Bronchial epithelial cell (primary cell): Measurements from ENCODE around the gene WDTC1. TPM values are rescaled to one million over a fixed set of nuclear protein-coding genes. Genes with fewer than 3 reads are reported as not detected.

ENCODE experiments used
- DNase-seq: peaks from one replicate; pipeline ENCODE4 v3.0.0-alpha.2; 2010; ENCODE audit warnings: low read depth
- FAIRE-seq: peaks from 2 replicates; lab custom pipeline; 2011; peaks lifted over from hg19 to GRCh38; lab: Jason Lieb, UNC
- H3K27me3 ChIP-seq: 2 replicates; pipeline ENCODE4 v1.5.1; 2011; ENCODE audit warnings: low read length; ENCODE audit not compliant: control insufficient read depth, insufficient read depth
- H3K36me3 ChIP-seq: 2 replicates; pipeline ENCODE4 v1.5.1; 2011; ENCODE audit warnings: low read length; ENCODE audit not compliant: control insufficient read depth, insufficient read depth
- H3K4me3 ChIP-seq: 2 replicates; pipeline ENCODE4 v1.5.1; 2011; ENCODE audit warnings: mild to moderate bottlenecking, low read depth, low read length, control low read depth
- total RNA-seq: library from RNA; depleted of rRNA; stranded (reverse); fragments of >200 nt; gene quantifications from 2 replicates; pipeline ENCODE4 v1.2.1, GENCODE V29; 2014
- TF ChIP-seq, protein P1 (sequence below): IDR thresholded peaks from 2 replicates; pipeline ENCODE4 v1.5.1; 2011; ENCODE audit warnings: mild to moderate bottlenecking, moderate library complexity, low read length, control low read depth, inconsistent platforms; ENCODE audit not compliant: insufficient read depth, severe bottlenecking

Gene WDTC1
- total RNA-seq, 1 donor from 2014 or later, result 13.4 TPM

DNA sequence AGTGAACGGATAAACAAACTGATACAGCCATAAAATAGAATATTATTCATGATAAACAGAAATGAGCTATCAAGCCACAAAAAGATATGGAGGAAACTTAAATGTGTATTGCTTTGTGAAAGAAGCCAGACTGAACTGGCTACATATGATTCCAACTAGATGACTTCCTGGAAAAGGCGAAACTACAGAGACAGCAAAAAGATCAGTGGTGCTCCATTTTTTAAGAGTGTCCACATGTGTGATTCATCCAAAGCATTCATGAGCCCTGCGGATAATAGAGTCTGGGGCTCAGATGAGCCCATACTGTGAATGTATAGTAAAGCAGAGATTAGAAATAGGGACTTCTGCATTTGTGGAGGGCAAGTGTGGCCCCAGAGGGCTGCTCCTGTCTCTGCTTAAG lies 79.7 kb downstream of the WDTC1 start:
- FAIRE-seq (no peak), DNase-seq (no peak)
- Histone ChIP-seq H3K4me3 (no peak overlapping the region), H3K36me3 (no peaks in the 10 kb centered on the region), H3K27me3 (no peaks in the 10 kb centered on the region)
- TF ChIP-seq, protein P1, sequence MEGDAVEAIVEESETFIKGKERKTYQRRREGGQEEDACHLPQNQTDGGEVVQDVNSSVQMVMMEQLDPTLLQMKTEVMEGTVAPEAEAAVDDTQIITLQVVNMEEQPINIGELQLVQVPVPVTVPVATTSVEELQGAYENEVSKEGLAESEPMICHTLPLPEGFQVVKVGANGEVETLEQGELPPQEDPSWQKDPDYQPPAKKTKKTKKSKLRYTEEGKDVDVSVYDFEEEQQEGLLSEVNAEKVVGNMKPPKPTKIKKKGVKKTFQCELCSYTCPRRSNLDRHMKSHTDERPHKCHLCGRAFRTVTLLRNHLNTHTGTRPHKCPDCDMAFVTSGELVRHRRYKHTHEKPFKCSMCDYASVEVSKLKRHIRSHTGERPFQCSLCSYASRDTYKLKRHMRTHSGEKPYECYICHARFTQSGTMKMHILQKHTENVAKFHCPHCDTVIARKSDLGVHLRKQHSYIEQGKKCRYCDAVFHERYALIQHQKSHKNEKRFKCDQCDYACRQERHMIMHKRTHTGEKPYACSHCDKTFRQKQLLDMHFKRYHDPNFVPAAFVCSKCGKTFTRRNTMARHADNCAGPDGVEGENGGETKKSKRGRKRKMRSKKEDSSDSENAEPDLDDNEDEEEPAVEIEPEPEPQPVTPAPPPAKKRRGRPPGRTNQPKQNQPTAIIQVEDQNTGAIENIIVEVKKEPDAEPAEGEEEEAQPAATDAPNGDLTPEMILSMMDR, result no peak

DNA sequence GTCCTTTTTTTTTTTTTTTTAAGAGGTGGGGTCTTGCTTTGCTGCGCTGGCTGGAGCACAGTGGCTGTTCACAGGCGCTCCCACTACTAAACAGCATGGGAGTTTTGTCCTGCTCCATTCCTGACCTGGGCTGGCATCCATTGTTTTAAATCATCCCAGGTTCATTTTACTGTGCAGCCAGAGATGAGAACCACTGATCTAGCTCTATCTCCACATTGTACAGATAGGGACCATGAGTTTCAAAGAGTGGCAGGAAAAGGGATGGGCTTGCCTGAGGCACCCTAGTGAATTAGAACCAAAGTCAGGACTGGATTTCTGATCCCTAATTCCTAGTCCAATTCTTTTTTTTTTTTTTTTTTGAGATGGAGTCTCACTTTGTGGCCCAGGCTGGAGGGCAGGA lies 80.3 kb downstream of the WDTC1 start:
- Histone ChIP-seq H3K4me3 (no peak overlapping the region), H3K36me3 (no peaks in the 10 kb centered on the region), H3K27me3 (no peaks in the 10 kb centered on the region)
- no peak for DNase-seq
- FAIRE-seq, result no peak
- TF ChIP-seq, protein P1, result no peak

DNA sequence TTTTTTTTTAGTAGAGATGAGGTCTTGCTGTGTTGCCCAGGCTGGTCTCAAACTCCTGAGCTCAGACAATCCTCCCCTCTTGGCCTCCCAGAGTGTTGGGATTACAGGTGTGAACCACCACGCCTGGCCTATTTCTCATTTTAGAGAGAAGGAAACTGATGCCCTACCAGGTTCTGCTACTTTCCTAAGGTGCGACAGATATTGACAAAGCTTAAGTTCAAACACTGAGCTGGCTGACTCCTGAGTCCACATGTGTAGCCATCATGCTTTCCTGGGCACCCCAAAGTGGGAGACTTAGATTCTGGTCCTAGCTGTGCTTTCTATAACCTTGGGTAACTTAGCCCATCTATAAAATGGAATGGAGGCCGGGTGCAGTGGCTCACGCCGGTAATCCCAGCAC lies 82.4 kb downstream of the WDTC1 start:
- FAIRE-seq (no peak), DNase-seq (no peak)
- no peaks in the 10 kb centered on the region for H3K36me3 ChIP-seq
- TF ChIP-seq, protein P1, result no peak
- H3K27me3 ChIP-seq, result no peaks in the 10 kb centered on the region
- no peak overlapping the region for H3K4me3 ChIP-seq

DNA sequence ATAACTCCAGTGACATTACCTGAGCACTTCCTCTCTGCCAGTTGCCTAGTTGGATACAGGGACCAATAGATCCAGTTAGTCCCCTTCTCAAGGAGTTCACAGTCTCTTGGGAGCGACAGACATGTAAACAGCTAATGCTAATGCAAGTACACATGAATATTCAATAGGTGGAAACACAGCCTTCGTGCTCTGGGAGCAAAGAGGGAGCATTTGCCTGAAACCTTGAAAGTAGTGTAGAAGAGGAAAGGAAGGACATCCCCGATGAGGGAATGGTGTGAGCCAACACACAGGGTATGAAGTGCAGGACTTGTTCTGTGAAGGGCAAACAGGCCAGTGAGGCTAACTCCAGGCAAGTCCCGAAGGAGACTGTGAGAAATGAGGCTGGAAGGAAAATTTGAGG lies 83.7 kb downstream of the WDTC1 start:
- no peak overlapping the region for H3K4me3 ChIP-seq
- TF ChIP-seq, protein P1, result no peak
- DNase-seq (no peak), FAIRE-seq (no peak)
- no peaks in the 10 kb centered on the region for H3K27me3 ChIP-seq
- no peaks in the 10 kb centered on the region for H3K36me3 ChIP-seq

DNA sequence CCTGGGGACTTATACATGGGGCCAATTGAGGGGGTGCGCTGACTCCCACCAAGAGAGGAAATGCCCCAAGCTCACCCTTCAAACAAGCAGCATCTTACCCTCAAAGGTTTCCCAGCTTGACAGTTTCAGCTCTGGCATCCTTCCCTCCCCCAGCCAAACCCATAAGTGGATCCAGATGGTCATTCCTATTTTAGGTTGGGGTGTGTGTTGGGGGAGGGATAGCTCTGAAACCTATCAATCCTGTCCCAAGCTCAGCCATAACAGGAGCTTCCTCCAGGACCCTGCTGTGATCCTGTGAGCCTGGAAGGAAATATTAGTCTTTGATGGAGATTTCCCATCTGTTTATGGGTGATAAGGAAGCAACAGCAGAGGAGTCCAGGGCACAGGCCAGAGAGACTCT lies 84.2 kb downstream of the WDTC1 start:
- Histone ChIP-seq H3K4me3 (no peak overlapping the region), H3K36me3 (no peaks in the 10 kb centered on the region), H3K27me3 (no peaks in the 10 kb centered on the region)
- FAIRE-seq (no peak), DNase-seq (no peak)
- TF ChIP-seq, protein P1, result no peak

DNA sequence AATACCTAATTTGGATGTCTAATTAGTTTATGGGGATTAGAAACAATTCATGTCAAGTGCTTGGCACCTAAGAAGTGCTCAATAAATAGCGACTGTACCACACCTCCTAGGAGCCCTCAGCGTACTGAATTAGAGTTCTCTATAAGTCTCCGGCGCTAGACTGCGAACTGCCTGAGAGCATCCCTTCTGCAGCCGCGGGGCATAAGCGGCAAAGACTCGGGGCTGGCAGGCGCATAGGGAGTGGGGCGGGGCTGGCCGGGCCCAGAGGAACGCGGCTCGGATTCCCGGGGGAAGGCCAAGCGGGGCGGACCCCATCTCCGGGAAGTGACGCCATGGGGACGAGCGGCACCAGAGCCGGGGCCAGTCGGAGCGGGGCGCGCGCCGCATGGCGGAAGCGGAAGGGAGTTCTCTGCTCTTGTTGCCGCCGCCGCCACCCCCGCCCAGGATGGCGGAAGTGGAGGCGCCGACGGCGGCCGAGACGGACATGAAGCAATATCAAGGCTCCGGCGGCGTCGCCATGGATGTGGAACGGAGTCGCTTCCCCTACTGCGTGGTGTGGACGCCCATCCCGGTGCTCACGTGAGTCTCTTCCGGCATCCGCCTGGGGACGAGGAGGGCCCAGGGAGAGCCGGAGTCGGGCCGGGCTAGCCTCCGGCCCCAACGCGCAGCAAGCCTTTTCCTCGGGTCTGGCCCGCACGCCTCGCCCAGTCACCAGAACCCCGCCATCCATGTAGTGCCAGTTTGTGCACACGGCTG lies 87.6 kb downstream of the WDTC1 start, which contains the start of gene TMEM222:
Gene TMEM222, plus strand, starts transcription at position 351 of the 756 bp plus-strand sequence. Its CDS starts 35 bp downstream, at position 386.
- DNase-seq (peak; percentile 83), FAIRE-seq (no peak)
- Histone ChIP-seq H3K36me3 (peaks cover 5% of the 10 kb centered on the region), H3K27me3 (no peaks in the 10 kb centered on the region), H3K4me3 (peak within 1 kb of the TSS; percentile 92)
- TF ChIP-seq, protein P1, result peak; percentile 5
